Measurements from ENCODE around the gene TRPV3.
"Not testable (repeated sequence)": the region's sequence is repeated elsewhere in the genome, so short reads cannot be mapped to it uniquely, and the experiment has no call there.

Gene TRPV3

GRCh38 chr17:3469529-3469928, 88.1 kb downstream of the TRPV3 start:
- DNase-seq: no peak

GRCh38 chr17:3466355-3466754, 91.3 kb downstream of the TRPV3 start:
- not testable (repeated sequence) for DNase-seq
